K562 (cell line): ENCODE measurements around the gene MYBL2. TPM values are rescaled to one million over a fixed set of nuclear protein-coding genes. Genes with fewer than 3 reads are reported as not detected.

ENCODE experiments used
- ADNP ChIP-seq: fragments of 200-800 bp; sonication (Bioruptor generic); IDR thresholded peaks from 2 replicates; pipeline ENCODE4 v1.6.1; 2016; ENCODE audit warnings: missing genetic modification characterization, missing compliant biosample characterization
- EZH2 ChIP-seq: IDR thresholded peaks from 2 replicates; pipeline ENCODE4 v1.6.1; 2012; ENCODE audit warnings: low read depth, mild to moderate bottlenecking, inconsistent platforms, low read length, borderline replicate concordance
- HNRNPLL ChIP-seq: fragments of 200-400 bp; formaldehyde crosslinking; IDR thresholded peaks from 2 replicates; pipeline ENCODE4 v1.6.1; 2017; ENCODE audit warnings: low read length, low read depth, mild to moderate bottlenecking; ENCODE audit not compliant: poor library complexity, severe bottlenecking
- MYBL2 ChIP-seq, 2 experiments: fragments of 450-650 bp in 1 of 2; sonication (generic) in 1 of 2; formaldehyde crosslinking in 1 of 2; IDR thresholded peaks; 2 replicates each; pipeline versions ENCODE4 v1.6.1 to v1.8.1; 2017 to 2022; ENCODE audit warnings: borderline replicate concordance in 1 of 2, inconsistent platforms in 1 of 2, low read depth in 1 of 2, mild to moderate bottlenecking in 1 of 2, missing genetic modification reagents in 1 of 2, moderate library complexity in 1 of 2
- TCF7L2 ChIP-seq: fragments of 150-350 bp; IDR thresholded peaks from 2 replicates; pipeline ENCODE4 v1.6.1; 2016; ENCODE audit warnings: low read depth, mild to moderate bottlenecking, low read length, moderate library complexity
- polyA plus RNA-seq, 8 experiments: library from polyadenylated mRNA; depleted of rRNA in 4 of 8; stranded (reverse) in 5 of 8; unstranded in 3 of 8; fragments of >200 nt; fragmentation: Nextera tagmentation in 2 of 8; fragmentation: Illumina TruSeq in 1 of 8; extraction: Ambion mirVana in 2 of 8; extraction: Trizol in 1 of 8; gene quantifications; 2 replicates each; pipeline versions ENCODE4 v1.2.1 to v1.2.3, GENCODE V29; 2011 to 2014; ENCODE audit warnings: inconsistent platforms in 1 of 8, missing spikeins in 1 of 8
- total RNA-seq, 7 experiments: library from RNA; depleted of rRNA in 6 of 7; stranded (reverse); fragments of >200 nt in 6 of 7; fragmentation: Illumina TruSeq in 2 of 7; extraction: Trizol in 2 of 7; gene quantifications; 2 replicates each; pipeline versions ENCODE4 v1.2.1 to v1.2.3, GENCODE V29; 2011 to 2021; ENCODE audit warnings: low replicate concordance in 1 of 7
- TF ChIP-seq, protein P1 (sequence below): fragments of 450-650 bp; IDR thresholded peaks from 2 replicates; pipeline ENCODE4 v1.6.1; 2016; ENCODE audit warnings: mild to moderate bottlenecking, moderate library complexity
- TF ChIP-seq, protein P2 (sequence below): fragments of 450-650 bp; formaldehyde crosslinking; IDR thresholded peaks from 2 replicates; pipeline ENCODE4 v1.4.0; 2022; ENCODE audit warnings: missing genetic modification characterization
- TF ChIP-seq, protein P3 (sequence below): fragments of 250-450 bp; sonication (Bioruptor Pico); IDR thresholded peaks from 2 replicates; pipeline ENCODE4 v1.8.0; 2021; ENCODE audit warnings: borderline replicate concordance, mild to moderate bottlenecking, moderate library complexity; ENCODE audit not compliant: poor library complexity, severe bottlenecking
- TF ChIP-seq, protein P4 (sequence below): fragments of 450-650 bp; IDR thresholded peaks from 2 replicates; pipeline ENCODE4 v1.6.1; 2016; ENCODE audit warnings: antibody characterized with exemption
- TF ChIP-seq, protein P5 (sequence below): sonication (generic); formaldehyde crosslinking; IDR thresholded peaks from 2 replicates; pipeline ENCODE4 v1.8.0; 2023; ENCODE audit warnings: mild to moderate bottlenecking, missing genetic modification reagents

The MYBL2 gene
- total and polyA plus RNA-seq, 9 of the 15 experiments (the other 6 are each of a cell fraction or from before 2014, with no cell fraction given), result 4.4 to 169 (median 52.5) TPM

DNA sequence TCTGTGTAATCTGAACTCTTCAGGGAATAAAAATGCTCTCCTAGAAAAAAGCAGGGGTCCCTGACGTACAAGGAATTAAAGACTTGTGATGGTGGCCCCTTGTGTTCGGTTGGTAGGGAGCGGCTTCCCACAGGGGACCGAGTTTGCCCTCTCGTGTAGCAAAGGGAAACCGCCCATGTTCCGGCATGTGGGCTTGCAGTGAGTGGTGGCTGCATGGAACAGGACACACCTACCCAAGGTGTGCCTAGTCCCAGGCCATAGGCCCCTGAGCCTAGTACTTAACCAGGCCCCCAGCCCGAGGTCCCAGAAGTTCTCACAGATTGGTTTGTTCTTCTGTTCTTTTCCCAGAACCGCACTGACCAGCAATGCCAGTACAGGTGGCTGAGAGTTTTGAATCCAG, 15.5 kb downstream of the MYBL2 start (continued):
- TF ChIP-seq, protein P1, sequence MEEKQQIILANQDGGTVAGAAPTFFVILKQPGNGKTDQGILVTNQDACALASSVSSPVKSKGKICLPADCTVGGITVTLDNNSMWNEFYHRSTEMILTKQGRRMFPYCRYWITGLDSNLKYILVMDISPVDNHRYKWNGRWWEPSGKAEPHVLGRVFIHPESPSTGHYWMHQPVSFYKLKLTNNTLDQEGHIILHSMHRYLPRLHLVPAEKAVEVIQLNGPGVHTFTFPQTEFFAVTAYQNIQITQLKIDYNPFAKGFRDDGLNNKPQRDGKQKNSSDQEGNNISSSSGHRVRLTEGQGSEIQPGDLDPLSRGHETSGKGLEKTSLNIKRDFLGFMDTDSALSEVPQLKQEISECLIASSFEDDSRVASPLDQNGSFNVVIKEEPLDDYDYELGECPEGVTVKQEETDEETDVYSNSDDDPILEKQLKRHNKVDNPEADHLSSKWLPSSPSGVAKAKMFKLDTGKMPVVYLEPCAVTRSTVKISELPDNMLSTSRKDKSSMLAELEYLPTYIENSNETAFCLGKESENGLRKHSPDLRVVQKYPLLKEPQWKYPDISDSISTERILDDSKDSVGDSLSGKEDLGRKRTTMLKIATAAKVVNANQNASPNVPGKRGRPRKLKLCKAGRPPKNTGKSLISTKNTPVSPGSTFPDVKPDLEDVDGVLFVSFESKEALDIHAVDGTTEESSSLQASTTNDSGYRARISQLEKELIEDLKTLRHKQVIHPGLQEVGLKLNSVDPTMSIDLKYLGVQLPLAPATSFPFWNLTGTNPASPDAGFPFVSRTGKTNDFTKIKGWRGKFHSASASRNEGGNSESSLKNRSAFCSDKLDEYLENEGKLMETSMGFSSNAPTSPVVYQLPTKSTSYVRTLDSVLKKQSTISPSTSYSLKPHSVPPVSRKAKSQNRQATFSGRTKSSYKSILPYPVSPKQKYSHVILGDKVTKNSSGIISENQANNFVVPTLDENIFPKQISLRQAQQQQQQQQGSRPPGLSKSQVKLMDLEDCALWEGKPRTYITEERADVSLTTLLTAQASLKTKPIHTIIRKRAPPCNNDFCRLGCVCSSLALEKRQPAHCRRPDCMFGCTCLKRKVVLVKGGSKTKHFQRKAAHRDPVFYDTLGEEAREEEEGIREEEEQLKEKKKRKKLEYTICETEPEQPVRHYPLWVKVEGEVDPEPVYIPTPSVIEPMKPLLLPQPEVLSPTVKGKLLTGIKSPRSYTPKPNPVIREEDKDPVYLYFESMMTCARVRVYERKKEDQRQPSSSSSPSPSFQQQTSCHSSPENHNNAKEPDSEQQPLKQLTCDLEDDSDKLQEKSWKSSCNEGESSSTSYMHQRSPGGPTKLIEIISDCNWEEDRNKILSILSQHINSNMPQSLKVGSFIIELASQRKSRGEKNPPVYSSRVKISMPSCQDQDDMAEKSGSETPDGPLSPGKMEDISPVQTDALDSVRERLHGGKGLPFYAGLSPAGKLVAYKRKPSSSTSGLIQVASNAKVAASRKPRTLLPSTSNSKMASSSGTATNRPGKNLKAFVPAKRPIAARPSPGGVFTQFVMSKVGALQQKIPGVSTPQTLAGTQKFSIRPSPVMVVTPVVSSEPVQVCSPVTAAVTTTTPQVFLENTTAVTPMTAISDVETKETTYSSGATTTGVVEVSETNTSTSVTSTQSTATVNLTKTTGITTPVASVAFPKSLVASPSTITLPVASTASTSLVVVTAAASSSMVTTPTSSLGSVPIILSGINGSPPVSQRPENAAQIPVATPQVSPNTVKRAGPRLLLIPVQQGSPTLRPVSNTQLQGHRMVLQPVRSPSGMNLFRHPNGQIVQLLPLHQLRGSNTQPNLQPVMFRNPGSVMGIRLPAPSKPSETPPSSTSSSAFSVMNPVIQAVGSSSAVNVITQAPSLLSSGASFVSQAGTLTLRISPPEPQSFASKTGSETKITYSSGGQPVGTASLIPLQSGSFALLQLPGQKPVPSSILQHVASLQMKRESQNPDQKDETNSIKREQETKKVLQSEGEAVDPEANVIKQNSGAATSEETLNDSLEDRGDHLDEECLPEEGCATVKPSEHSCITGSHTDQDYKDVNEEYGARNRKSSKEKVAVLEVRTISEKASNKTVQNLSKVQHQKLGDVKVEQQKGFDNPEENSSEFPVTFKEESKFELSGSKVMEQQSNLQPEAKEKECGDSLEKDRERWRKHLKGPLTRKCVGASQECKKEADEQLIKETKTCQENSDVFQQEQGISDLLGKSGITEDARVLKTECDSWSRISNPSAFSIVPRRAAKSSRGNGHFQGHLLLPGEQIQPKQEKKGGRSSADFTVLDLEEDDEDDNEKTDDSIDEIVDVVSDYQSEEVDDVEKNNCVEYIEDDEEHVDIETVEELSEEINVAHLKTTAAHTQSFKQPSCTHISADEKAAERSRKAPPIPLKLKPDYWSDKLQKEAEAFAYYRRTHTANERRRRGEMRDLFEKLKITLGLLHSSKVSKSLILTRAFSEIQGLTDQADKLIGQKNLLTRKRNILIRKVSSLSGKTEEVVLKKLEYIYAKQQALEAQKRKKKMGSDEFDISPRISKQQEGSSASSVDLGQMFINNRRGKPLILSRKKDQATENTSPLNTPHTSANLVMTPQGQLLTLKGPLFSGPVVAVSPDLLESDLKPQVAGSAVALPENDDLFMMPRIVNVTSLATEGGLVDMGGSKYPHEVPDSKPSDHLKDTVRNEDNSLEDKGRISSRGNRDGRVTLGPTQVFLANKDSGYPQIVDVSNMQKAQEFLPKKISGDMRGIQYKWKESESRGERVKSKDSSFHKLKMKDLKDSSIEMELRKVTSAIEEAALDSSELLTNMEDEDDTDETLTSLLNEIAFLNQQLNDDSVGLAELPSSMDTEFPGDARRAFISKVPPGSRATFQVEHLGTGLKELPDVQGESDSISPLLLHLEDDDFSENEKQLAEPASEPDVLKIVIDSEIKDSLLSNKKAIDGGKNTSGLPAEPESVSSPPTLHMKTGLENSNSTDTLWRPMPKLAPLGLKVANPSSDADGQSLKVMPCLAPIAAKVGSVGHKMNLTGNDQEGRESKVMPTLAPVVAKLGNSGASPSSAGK, result no peak
- TF ChIP-seq, protein P2, sequence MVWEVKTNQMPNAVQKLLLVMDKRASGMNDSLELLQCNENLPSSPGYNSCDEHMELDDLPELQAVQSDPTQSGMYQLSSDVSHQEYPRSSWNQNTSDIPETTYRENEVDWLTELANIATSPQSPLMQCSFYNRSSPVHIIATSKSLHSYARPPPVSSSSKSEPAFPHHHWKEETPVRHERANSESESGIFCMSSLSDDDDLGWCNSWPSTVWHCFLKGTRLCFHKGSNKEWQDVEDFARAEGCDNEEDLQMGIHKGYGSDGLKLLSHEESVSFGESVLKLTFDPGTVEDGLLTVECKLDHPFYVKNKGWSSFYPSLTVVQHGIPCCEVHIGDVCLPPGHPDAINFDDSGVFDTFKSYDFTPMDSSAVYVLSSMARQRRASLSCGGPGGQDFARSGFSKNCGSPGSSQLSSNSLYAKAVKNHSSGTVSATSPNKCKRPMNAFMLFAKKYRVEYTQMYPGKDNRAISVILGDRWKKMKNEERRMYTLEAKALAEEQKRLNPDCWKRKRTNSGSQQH, result no peak
- TF ChIP-seq, protein P3, sequence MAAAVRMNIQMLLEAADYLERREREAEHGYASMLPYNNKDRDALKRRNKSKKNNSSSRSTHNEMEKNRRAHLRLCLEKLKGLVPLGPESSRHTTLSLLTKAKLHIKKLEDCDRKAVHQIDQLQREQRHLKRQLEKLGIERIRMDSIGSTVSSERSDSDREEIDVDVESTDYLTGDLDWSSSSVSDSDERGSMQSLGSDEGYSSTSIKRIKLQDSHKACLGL, result no peak
- TF ChIP-seq ADNP (tag) (no peak), TCF7L2 (no peak), MYBL2 (IDR thresholded peaks at IDR 0.05; ENCODE audit: low read depth) (no peak), MYBL2 (CRISPR knock-in tag; IDR thresholded peaks at IDR 0.05; ENCODE audit: borderline replicate concordance) (no peak), EZH2 (no peak), HNRNPLL (no peak)
- TF ChIP-seq, protein P4, sequence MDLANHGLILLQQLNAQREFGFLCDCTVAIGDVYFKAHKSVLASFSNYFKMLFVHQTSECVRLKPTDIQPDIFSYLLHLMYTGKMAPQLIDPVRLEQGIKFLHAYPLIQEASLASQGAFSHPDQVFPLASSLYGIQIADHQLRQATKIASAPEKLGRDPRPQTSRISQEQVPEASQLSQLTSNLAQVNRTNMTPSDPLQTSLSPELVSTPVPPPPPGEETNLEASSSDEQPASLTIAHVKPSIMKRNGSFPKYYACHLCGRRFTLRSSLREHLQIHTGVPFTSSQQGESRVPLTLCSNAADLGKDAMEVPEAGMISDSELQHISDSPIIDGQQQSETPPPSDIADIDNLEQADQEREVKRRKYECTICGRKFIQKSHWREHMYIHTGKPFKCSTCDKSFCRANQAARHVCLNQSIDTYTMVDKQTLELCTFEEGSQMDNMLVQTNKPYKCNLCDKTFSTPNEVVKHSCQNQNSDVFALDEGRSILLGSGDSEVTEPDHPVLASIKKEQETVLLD, result no peak
- TF ChIP-seq, protein P5, sequence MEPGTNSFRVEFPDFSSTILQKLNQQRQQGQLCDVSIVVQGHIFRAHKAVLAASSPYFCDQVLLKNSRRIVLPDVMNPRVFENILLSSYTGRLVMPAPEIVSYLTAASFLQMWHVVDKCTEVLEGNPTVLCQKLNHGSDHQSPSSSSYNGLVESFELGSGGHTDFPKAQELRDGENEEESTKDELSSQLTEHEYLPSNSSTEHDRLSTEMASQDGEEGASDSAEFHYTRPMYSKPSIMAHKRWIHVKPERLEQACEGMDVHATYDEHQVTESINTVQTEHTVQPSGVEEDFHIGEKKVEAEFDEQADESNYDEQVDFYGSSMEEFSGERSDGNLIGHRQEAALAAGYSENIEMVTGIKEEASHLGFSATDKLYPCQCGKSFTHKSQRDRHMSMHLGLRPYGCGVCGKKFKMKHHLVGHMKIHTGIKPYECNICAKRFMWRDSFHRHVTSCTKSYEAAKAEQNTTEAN (CRISPR knock-in tag), result no peak
